ENCODE measurements around the gene AMELX. TPM values are rescaled to one million over a fixed set of nuclear protein-coding genes. Genes with fewer than 3 reads are reported as not detected.

The AMELX gene
- total and polyA plus RNA-seq, 2 of the 8 experiments (the other 6 are each of a cell fraction or from before 2014, with no cell fraction given), result not detected

DNA sequence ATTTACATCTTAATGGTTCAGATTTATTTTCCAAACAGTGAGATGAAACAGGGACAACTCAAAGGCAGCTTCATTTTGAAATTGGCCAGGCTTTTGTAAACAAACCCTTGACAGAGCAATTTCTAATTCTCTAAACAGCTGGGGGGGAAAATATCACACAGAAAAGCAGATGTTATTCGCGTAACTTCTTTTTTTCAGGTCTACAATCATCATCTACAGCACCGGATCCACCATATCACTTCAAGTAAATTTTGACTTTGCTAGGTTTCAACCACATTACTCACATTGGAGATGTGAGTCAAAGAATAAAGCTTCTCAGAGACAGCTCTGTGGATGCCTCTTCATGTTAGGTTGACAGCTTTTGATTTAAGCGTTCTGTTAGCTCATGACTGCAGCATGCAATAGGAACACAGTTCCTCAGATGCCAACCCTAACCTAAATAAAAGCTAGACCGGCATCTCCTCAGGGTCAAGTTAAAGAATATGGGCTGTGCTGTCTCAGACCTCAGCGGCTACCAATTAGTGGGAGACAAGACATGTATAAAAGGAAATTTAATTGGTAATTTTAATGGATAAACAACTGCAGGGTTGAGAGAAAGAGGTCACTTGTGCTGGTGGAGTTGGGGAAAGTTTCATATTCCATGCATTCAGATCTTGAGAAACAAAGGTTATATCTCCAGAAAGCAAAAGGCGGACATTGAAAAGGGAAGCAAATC, 26.8 kb downstream of the AMELX start (continued):
- TF ChIP-seq, protein P1, sequence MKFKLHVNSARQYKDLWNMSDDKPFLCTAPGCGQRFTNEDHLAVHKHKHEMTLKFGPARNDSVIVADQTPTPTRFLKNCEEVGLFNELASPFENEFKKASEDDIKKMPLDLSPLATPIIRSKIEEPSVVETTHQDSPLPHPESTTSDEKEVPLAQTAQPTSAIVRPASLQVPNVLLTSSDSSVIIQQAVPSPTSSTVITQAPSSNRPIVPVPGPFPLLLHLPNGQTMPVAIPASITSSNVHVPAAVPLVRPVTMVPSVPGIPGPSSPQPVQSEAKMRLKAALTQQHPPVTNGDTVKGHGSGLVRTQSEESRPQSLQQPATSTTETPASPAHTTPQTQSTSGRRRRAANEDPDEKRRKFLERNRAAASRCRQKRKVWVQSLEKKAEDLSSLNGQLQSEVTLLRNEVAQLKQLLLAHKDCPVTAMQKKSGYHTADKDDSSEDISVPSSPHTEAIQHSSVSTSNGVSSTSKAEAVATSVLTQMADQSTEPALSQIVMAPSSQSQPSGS (IDR thresholded peaks at IDR 0.05; ENCODE audit: low read length), result no peak
- TF ChIP-seq TAF1 (IDR thresholded peaks at IDR 0.05; ENCODE audit: low read depth, low read length), result no peak
- TF ChIP-seq FOSL1 (IDR thresholded peaks at IDR 0.05; ENCODE audit: insufficient read depth, low read depth, low read length), result no peak
- no peak for TF ChIP-seq KDM4A (IDR thresholded peaks at IDR 0.05; ENCODE audit: low read depth, low read length, severe bottlenecking)
- TF ChIP-seq KDM5A (IDR thresholded peaks at IDR 0.05; ENCODE audit: low read length), result no peak
- TF ChIP-seq SP2 (IDR thresholded peaks at IDR 0.05; ENCODE audit: low read length), result no peak
- no peak for TF ChIP-seq SUZ12 (IDR thresholded peaks at IDR 0.05; ENCODE audit: low read length)
- no peak for TF ChIP-seq TCF12 (IDR thresholded peaks at IDR 0.05; ENCODE audit: low read depth, low read length)
- TF ChIP-seq POU5F1 (IDR thresholded peaks at IDR 0.05; ENCODE audit: low read depth, low read length), result no peak
- no peak for TF ChIP-seq RNF2 (IDR thresholded peaks at IDR 0.05; ENCODE audit: borderline replicate concordance, low read depth, low read length, missing control alignments, poor library complexity, severe bottlenecking)
